ENCODE data around the gene ERBB4. TPM values are rescaled to one million over a fixed set of nuclear protein-coding genes. Genes with fewer than 3 reads are reported as not detected.

The ERBB4 gene
- total RNA-seq, 1 experiment from 2014 or later = 40.6 TPM

DNA sequence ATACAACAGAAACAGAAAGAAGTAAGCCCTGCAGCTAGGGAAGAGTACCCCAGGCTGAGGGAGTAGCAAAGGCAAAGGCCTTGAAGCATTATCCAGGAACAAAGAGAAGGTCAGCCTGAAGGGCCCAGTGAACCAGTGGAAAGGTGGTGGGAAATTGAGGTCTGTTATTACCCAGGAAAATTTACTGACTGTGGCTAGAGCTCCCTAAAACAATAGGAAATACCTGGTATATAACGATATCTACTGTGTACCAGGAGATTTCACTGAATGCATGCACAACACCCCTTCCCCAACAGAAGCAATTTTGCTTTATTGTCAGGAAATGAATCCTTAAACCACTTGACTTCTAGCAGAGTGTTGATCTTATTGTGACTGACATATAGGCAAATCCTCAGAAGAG lies 365.3 kb downstream of the ERBB4 start:
- POLR2A ChIA-PET (ENCODE audit: low non-redundant PET) = no interaction called here
- intact Hi-C loops (cut with micrococcal nuclease; ENCODE audit: unreplicated experiment) = no loop called here
- no TSS peak for BruUV-seq (replicated peaks)
- TF ChIP-seq CTCF (conservative IDR thresholded peaks at IDR 0.05; ENCODE audit: low read depth, low read length) (no peak), EZH2 (IDR thresholded peaks at IDR 0.05; ENCODE audit: borderline replicate concordance, low read depth, low read length, poor library complexity, severe bottlenecking) (no peak)
- CTCF ChIA-PET = no interaction called here
- Histone ChIP-seq H3K4me3 (ENCODE audit: low read depth, low read length, poor library complexity, severe bottlenecking) (no peak overlapping the region), H3K27ac (ENCODE audit: low read depth, low read length, poor library complexity, severe bottlenecking) (no peak overlapping the region), H3K36me3 (ENCODE audit: insufficient read depth, low read length, poor library complexity, severe bottlenecking) (no peaks in the 10 kb centered on the region), H3K4me1 (ENCODE audit: insufficient read depth, low read length, poor library complexity, severe bottlenecking) (peaks cover 15% of the 10 kb centered on the region), H3K9me3 (ENCODE audit: low read depth, low read length, poor library complexity, severe bottlenecking) (peaks cover 20% of the 10 kb centered on the region), H3K27me3 (replicated peaks; ENCODE audit: insufficient read depth, low read depth, low read length, poor library complexity) (no peaks in the 10 kb centered on the region)
- peak; percentile 24 for DNase-seq (ENCODE audit: low spot score)

DNA sequence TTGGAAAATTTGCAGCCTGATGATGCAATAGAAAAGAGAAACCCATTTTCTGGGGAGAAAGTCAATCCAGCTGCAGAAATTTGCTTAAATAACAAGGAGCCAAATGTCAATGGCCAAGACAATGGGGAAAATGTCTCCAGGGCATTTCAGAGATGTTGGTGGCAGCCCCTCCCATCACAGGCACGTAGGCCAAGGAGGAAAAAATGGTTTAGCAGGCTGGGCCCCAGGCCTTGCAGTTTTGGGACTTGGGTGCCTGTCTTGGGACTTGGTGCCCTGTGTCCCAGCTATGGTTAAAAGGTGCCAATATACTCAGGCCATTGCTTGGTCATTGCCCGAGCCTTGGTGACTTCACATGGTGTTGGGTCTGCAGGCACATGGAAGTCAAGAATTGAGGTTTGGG lies 368.2 kb downstream of the ERBB4 start:
- no peaks in the 10 kb centered on the region for H3K36me3 ChIP-seq (ENCODE audit: insufficient read depth, low read length, poor library complexity, severe bottlenecking)
- TF ChIP-seq EZH2 (IDR thresholded peaks at IDR 0.05; ENCODE audit: borderline replicate concordance, low read depth, low read length, poor library complexity, severe bottlenecking) = no peak
- POLR2A ChIA-PET (ENCODE audit: low non-redundant PET) = no interaction called here
- intact Hi-C loops (cut with micrococcal nuclease; ENCODE audit: unreplicated experiment) = no loop called here
- no TSS peak for BruUV-seq (replicated peaks)
- H3K4me3 ChIP-seq (ENCODE audit: low read depth, low read length, poor library complexity, severe bottlenecking) = no peak overlapping the region
- H3K9me3 ChIP-seq (ENCODE audit: low read depth, low read length, poor library complexity, severe bottlenecking) = peaks cover 20% of the 10 kb centered on the region
- no peaks in the 10 kb centered on the region for H3K27me3 ChIP-seq (replicated peaks; ENCODE audit: insufficient read depth, low read depth, low read length, poor library complexity)
- peaks cover 11% of the 10 kb centered on the region for H3K4me1 ChIP-seq (ENCODE audit: insufficient read depth, low read length, poor library complexity, severe bottlenecking)
- no peak overlapping the region for H3K27ac ChIP-seq (ENCODE audit: low read depth, low read length, poor library complexity, severe bottlenecking)
- no peak for DNase-seq (ENCODE audit: low spot score)
- CTCF ChIA-PET = no interaction called here

DNA sequence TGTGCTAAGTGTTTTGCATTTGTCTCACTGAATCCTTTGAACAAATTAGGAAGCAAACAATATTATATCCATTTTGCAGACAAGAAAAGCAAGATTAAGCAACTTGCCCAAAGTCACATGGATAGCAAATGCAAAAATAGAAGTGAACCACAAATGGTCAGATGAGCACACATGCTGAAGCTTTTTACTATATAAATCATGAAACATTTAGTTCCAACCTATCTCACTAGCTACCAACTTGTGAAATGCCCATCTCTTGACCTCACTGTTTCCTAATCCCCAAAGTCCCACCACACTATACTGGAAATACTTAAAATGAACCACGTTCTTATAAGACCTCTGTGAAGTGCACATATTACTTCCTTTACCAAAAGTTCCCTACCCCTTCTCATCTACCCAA lies 380.5 kb downstream of the ERBB4 start:
- Histone ChIP-seq H3K4me1 (ENCODE audit: insufficient read depth, low read length, poor library complexity, severe bottlenecking) (peaks cover 36% of the 10 kb centered on the region), H3K27ac (ENCODE audit: low read depth, low read length, poor library complexity, severe bottlenecking) (no peak overlapping the region), H3K9me3 (ENCODE audit: low read depth, low read length, poor library complexity, severe bottlenecking) (peaks cover 3% of the 10 kb centered on the region), H3K4me3 (ENCODE audit: low read depth, low read length, poor library complexity, severe bottlenecking) (no peak overlapping the region), H3K27me3 (replicated peaks; ENCODE audit: insufficient read depth, low read depth, low read length, poor library complexity) (no peaks in the 10 kb centered on the region), H3K36me3 (ENCODE audit: insufficient read depth, low read length, poor library complexity, severe bottlenecking) (no peaks in the 10 kb centered on the region)
- intact Hi-C loops (cut with micrococcal nuclease; ENCODE audit: unreplicated experiment) = loop anchor here (5.0 kb wide), 1 partner anchor 359 kb away; no protein-coding TSS in a partner anchor
- DNase-seq (ENCODE audit: low spot score) = no peak
- POLR2A ChIA-PET (ENCODE audit: low non-redundant PET) = no interaction called here
- CTCF ChIA-PET = no interaction called here
- BruUV-seq (replicated peaks) = no TSS peak
- TF ChIP-seq CTCF (conservative IDR thresholded peaks at IDR 0.05; ENCODE audit: low read depth, low read length) (no peak), EZH2 (IDR thresholded peaks at IDR 0.05; ENCODE audit: borderline replicate concordance, low read depth, low read length, poor library complexity, severe bottlenecking) (no peak)

GRCh38 chr2:212157012-212157411 lies 381.6 kb downstream of the ERBB4 start:
- intact Hi-C loops (cut with micrococcal nuclease; ENCODE audit: unreplicated experiment) = loop anchor here (5.0 kb wide), 1 partner anchor 360 kb away; no protein-coding TSS in a partner anchor
- POLR2A ChIA-PET (ENCODE audit: low non-redundant PET) = no interaction called here

More at GRCh38 chr2:212157012-212157411, 381.6 kb downstream of the ERBB4 start:
- H3K4me1 ChIP-seq (ENCODE audit: insufficient read depth, low read length, poor library complexity, severe bottlenecking) = peaks cover 36% of the 10 kb centered on the region
- H3K36me3 ChIP-seq (ENCODE audit: insufficient read depth, low read length, poor library complexity, severe bottlenecking) = no peaks in the 10 kb centered on the region
- no peak overlapping the region for H3K27ac ChIP-seq (ENCODE audit: low read depth, low read length, poor library complexity, severe bottlenecking)
- no peak overlapping the region for H3K4me3 ChIP-seq (ENCODE audit: low read depth, low read length, poor library complexity, severe bottlenecking)
- H3K9me3 ChIP-seq (ENCODE audit: low read depth, low read length, poor library complexity, severe bottlenecking) = peaks cover 9% of the 10 kb centered on the region
- CTCF ChIA-PET = no interaction called here
- TF ChIP-seq CTCF (conservative IDR thresholded peaks at IDR 0.05; ENCODE audit: low read depth, low read length) (no peak), EZH2 (IDR thresholded peaks at IDR 0.05; ENCODE audit: borderline replicate concordance, low read depth, low read length, poor library complexity, severe bottlenecking) (no peak)
- H3K27me3 ChIP-seq (replicated peaks; ENCODE audit: insufficient read depth, low read depth, low read length, poor library complexity) = no peaks in the 10 kb centered on the region
- no TSS peak for BruUV-seq (replicated peaks)
- no peak for DNase-seq (ENCODE audit: low spot score)
